BE2C (cell line): Measurements from ENCODE around the gene FDX1.

Source experiments
- DNase-seq: peaks from one replicate; pipeline ENCODE4 v3.0.0-alpha.2; 2020
- H3K27me3 ChIP-seq: fragments of 250-450 bp; sonication (Bioruptor Pico); 2 replicates; pipeline ENCODE4 v1.5.1; 2020; ENCODE audit warnings: mild to moderate bottlenecking
- H3K36me3 ChIP-seq: fragments of 250-450 bp; sonication (Bioruptor Pico); 2 replicates; pipeline ENCODE4 v1.5.1; 2020; ENCODE audit warnings: mild to moderate bottlenecking
- H3K4me1 ChIP-seq: fragments of 250-450 bp; sonication (Bioruptor Pico); 2 replicates; pipeline ENCODE4 v1.5.1; 2020
- H3K4me3 ChIP-seq: 2 replicates; pipeline ENCODE4 v1.5.1; 2011; ENCODE audit warnings: low read depth, low read length
- H3K9me3 ChIP-seq: fragments of 250-450 bp; sonication (Bioruptor Pico); 2 replicates; pipeline ENCODE4 v1.5.1; 2020
- CTCF ChIP-seq: IDR thresholded peaks from 2 replicates; pipeline ENCODE4 v1.5.1; 2012; ENCODE audit warnings: mild to moderate bottlenecking, low read depth, low read length

The FDX1 gene

GRCh38 chr11:110491577-110492320, 62.0 kb downstream of the FDX1 start:
- no peaks in the 10 kb centered on the region for H3K4me1 ChIP-seq
- H3K27me3 ChIP-seq, result 0 out of 2 replicates have a peak, but pooled peaks cover 3% of the 10 kb centered on the region
- H3K9me3 ChIP-seq, result no peaks in the 10 kb centered on the region
- no peak for DNase-seq
- H3K4me3 ChIP-seq, result no peak overlapping the region
- TF ChIP-seq CTCF, result no peak
- no peaks in the 10 kb centered on the region for H3K36me3 ChIP-seq

- no peak for DNase-seq
- Histone ChIP-seq H3K36me3 (no peaks in the 10 kb centered on the region), H3K9me3 (no peaks in the 10 kb centered on the region), H3K4me1 (no peaks in the 10 kb centered on the region), H3K4me3 (no peak overlapping the region), H3K27me3 (0 out of 2 replicates have a peak, but pooled peaks cover 3% of the 10 kb centered on the region)
- no peak for TF ChIP-seq CTCF
These were observed 62.6 kb downstream of the FDX1 start for GRCh38 chr11:110492321-110492685.

- H3K36me3 ChIP-seq, result no peaks in the 10 kb centered on the region
- no peak overlapping the region for H3K4me3 ChIP-seq
- no peak for TF ChIP-seq CTCF
- no peaks in the 10 kb centered on the region for H3K4me1 ChIP-seq
- no peak for DNase-seq
- H3K27me3 ChIP-seq, result 0 out of 2 replicates have a peak, but pooled peaks cover 3% of the 10 kb centered on the region
- no peaks in the 10 kb centered on the region for H3K9me3 ChIP-seq
These were observed 63.6 kb downstream of the FDX1 start for GRCh38 chr11:110493346-110493745.

GRCh38 chr11:110497231-110497978, 67.7 kb downstream of the FDX1 start:
- H3K36me3 ChIP-seq, result no peaks in the 10 kb centered on the region
- no peaks in the 10 kb centered on the region for H3K4me1 ChIP-seq
- no peak for TF ChIP-seq CTCF
- H3K27me3 ChIP-seq, result peaks cover 17% of the 10 kb centered on the region
- H3K4me3 ChIP-seq, result no peak overlapping the region
- DNase-seq, result no peak
- no peaks in the 10 kb centered on the region for H3K9me3 ChIP-seq

- no peak for DNase-seq
- H3K4me1 ChIP-seq, result no peaks in the 10 kb centered on the region
- H3K36me3 ChIP-seq, result no peaks in the 10 kb centered on the region
- H3K27me3 ChIP-seq, result peaks cover 14% of the 10 kb centered on the region
- no peak for TF ChIP-seq CTCF
- no peaks in the 10 kb centered on the region for H3K9me3 ChIP-seq
- H3K4me3 ChIP-seq, result no peak overlapping the region
These were observed 71.7 kb downstream of the FDX1 start for GRCh38 chr11:110501428-110501827.
